ENCODE measurements around the gene KRT39. TPM values are rescaled to one million over a fixed set of nuclear protein-coding genes. Genes with fewer than 3 reads are reported as not detected.

The KRT39 gene
- total RNA-seq, 1 experiment from 2014 or later, result not detected

- POLR2A ChIA-PET (ENCODE audit: low non-redundant PET), result no interaction called here
- BruUV-seq (replicated peaks), result no TSS peak
- no peaks in the 10 kb centered on the region for H3K27me3 ChIP-seq (replicated peaks; ENCODE audit: insufficient read depth, low read depth, low read length, poor library complexity)
These were observed 12.9 kb downstream of the KRT39 start for GRCh38 chr17:40953881-40954280.

GRCh38 chr17:40952661-40953060 lies 14.1 kb downstream of the KRT39 start:
- ChIA-PET CTCF (no interaction called here), POLR2A (ENCODE audit: low non-redundant PET) (no interaction called here)
- Histone ChIP-seq H3K4me1 (ENCODE audit: insufficient read depth, low read length, poor library complexity, severe bottlenecking) (peaks cover 15% of the 10 kb centered on the region), H3K27ac (ENCODE audit: low read depth, low read length, poor library complexity, severe bottlenecking) (no peak overlapping the region), H3K4me3 (ENCODE audit: low read depth, low read length, poor library complexity, severe bottlenecking) (no peak overlapping the region), H3K27me3 (replicated peaks; ENCODE audit: insufficient read depth, low read depth, low read length, poor library complexity) (no peaks in the 10 kb centered on the region), H3K9me3 (ENCODE audit: low read depth, low read length, poor library complexity, severe bottlenecking) (no peaks in the 10 kb centered on the region), H3K36me3 (ENCODE audit: insufficient read depth, low read length, poor library complexity, severe bottlenecking) (no peaks in the 10 kb centered on the region)
- no TSS peak for BruUV-seq (replicated peaks)
- intact Hi-C loops (cut with micrococcal nuclease; ENCODE audit: unreplicated experiment), result no loop called here
- TF ChIP-seq EZH2 (IDR thresholded peaks at IDR 0.05; ENCODE audit: borderline replicate concordance, low read depth, low read length, poor library complexity, severe bottlenecking) (no peak), CTCF (conservative IDR thresholded peaks at IDR 0.05; ENCODE audit: low read depth, low read length) (no peak)
- DNase-seq (ENCODE audit: low spot score), result peak; percentile 54

More at GRCh38 chr17:40953881-40954280, 12.9 kb downstream of the KRT39 start:
- no peak for DNase-seq (ENCODE audit: low spot score)
- Histone ChIP-seq H3K36me3 (ENCODE audit: insufficient read depth, low read length, poor library complexity, severe bottlenecking) (no peaks in the 10 kb centered on the region), H3K4me3 (ENCODE audit: low read depth, low read length, poor library complexity, severe bottlenecking) (no peak overlapping the region), H3K9me3 (ENCODE audit: low read depth, low read length, poor library complexity, severe bottlenecking) (no peaks in the 10 kb centered on the region), H3K27ac (ENCODE audit: low read depth, low read length, poor library complexity, severe bottlenecking) (no peak overlapping the region), H3K4me1 (ENCODE audit: insufficient read depth, low read length, poor library complexity, severe bottlenecking) (peaks cover 15% of the 10 kb centered on the region)
- CTCF ChIA-PET, result no interaction called here
- no peak for TF ChIP-seq EZH2 (IDR thresholded peaks at IDR 0.05; ENCODE audit: borderline replicate concordance, low read depth, low read length, poor library complexity, severe bottlenecking)
- no peak for TF ChIP-seq CTCF (conservative IDR thresholded peaks at IDR 0.05; ENCODE audit: low read depth, low read length)
- intact Hi-C loops (cut with micrococcal nuclease; ENCODE audit: unreplicated experiment), result no loop called here

- intact Hi-C loops (cut with micrococcal nuclease; ENCODE audit: unreplicated experiment), result no loop called here
- no peak for DNase-seq (ENCODE audit: low spot score)
- CTCF ChIA-PET, result no interaction called here
These were observed 14.6 kb downstream of the KRT39 start for GRCh38 chr17:40952154-40952553.

More at GRCh38 chr17:40952154-40952553, 14.6 kb downstream of the KRT39 start:
- Histone ChIP-seq H3K27ac (ENCODE audit: low read depth, low read length, poor library complexity, severe bottlenecking) (no peak overlapping the region), H3K27me3 (replicated peaks; ENCODE audit: insufficient read depth, low read depth, low read length, poor library complexity) (no peaks in the 10 kb centered on the region), H3K9me3 (ENCODE audit: low read depth, low read length, poor library complexity, severe bottlenecking) (no peaks in the 10 kb centered on the region), H3K36me3 (ENCODE audit: insufficient read depth, low read length, poor library complexity, severe bottlenecking) (no peaks in the 10 kb centered on the region), H3K4me1 (ENCODE audit: insufficient read depth, low read length, poor library complexity, severe bottlenecking) (peaks cover 15% of the 10 kb centered on the region), H3K4me3 (ENCODE audit: low read depth, low read length, poor library complexity, severe bottlenecking) (no peak overlapping the region)
- TF ChIP-seq EZH2 (IDR thresholded peaks at IDR 0.05; ENCODE audit: borderline replicate concordance, low read depth, low read length, poor library complexity, severe bottlenecking) (no peak), CTCF (conservative IDR thresholded peaks at IDR 0.05; ENCODE audit: low read depth, low read length) (no peak)
- BruUV-seq (replicated peaks), result no TSS peak
- POLR2A ChIA-PET (ENCODE audit: low non-redundant PET), result no interaction called here

All from A673 (cell line).